DOHH2 (cell line): ENCODE results near the gene LIMK1.

ENCODE experiments used
- H3F3A ChIP-seq: fragments of 200-600 bp; sonication (generic), shearing (Covaris generic); 2 replicates; pipeline ENCODE4 v1.6.0; 2016; ENCODE audit warnings: antibody characterized with exemption, mild to moderate bottlenecking; ENCODE audit not compliant: control insufficient read depth, insufficient read depth
- H3K27ac ChIP-seq: fragments of 200-600 bp; sonication (generic); 2 replicates; pipeline ENCODE4 v1.5.1; 2014; ENCODE audit warnings: low read depth, mild to moderate bottlenecking, low read length, moderate library complexity
- H3K27me3 ChIP-seq: fragments of 200-600 bp; sonication (generic); 2 replicates; pipeline ENCODE4 v1.6.1; 2014; ENCODE audit warnings: mild to moderate bottlenecking, low read length, mixed read lengths; ENCODE audit not compliant: control insufficient read depth
- H3K36me3 ChIP-seq: fragments of 200-600 bp; sonication (generic); 2 replicates; pipeline ENCODE4 v1.6.1; 2014; ENCODE audit warnings: mild to moderate bottlenecking, low read length, moderate library complexity, mixed read lengths; ENCODE audit not compliant: control insufficient read depth
- H3K4me1 ChIP-seq: fragments of 200-600 bp; sonication (generic); 2 replicates; pipeline ENCODE4 v1.6.1; 2014; ENCODE audit warnings: mild to moderate bottlenecking, low read length, mixed read lengths; ENCODE audit not compliant: control insufficient read depth
- H3K4me2 ChIP-seq: fragments of 200-600 bp; sonication (generic); 2 replicates; pipeline ENCODE4 v1.6.0; 2014; ENCODE audit warnings: mild to moderate bottlenecking, low read length, moderate library complexity
- H3K4me3 ChIP-seq: fragments of 200-600 bp; sonication (generic); 2 replicates; pipeline ENCODE4 v1.5.1; 2014; ENCODE audit warnings: mild to moderate bottlenecking, low read length, mixed read lengths
- H3K79me2 ChIP-seq: fragments of 200-600 bp; sonication (generic); 2 replicates; pipeline ENCODE4 v1.6.1; 2014; ENCODE audit warnings: mild to moderate bottlenecking, low read length, mixed read lengths; ENCODE audit not compliant: control insufficient read depth
- H3K9me2 ChIP-seq: fragments of 200-600 bp; sonication (generic); replicated peaks from 2 replicates; pipeline ENCODE4 v1.6.1; 2014; ENCODE audit warnings: mild to moderate bottlenecking, low read length, mixed read lengths; ENCODE audit not compliant: control insufficient read depth
- H3K9me3 ChIP-seq: fragments of 200-600 bp; sonication (generic); 2 replicates; pipeline ENCODE4 v1.6.1; 2014; ENCODE audit warnings: antibody characterized with exemption, low read length, mixed read lengths; ENCODE audit not compliant: control insufficient read depth, insufficient read depth
- H4K20me1 ChIP-seq: fragments of 200-600 bp; sonication (generic); 2 replicates; pipeline ENCODE4 v1.6.0; 2014; ENCODE audit warnings: low read depth, mild to moderate bottlenecking, antibody characterized with exemption, low read length, moderate library complexity; ENCODE audit not compliant: control insufficient read depth, insufficient read depth
- CTCF ChIP-seq: fragments of 200-600 bp; sonication (generic); IDR thresholded peaks from one replicate; pipeline ENCODE4 v1.5.1; 2014; ENCODE audit warnings: antibody characterized with exemption, mild to moderate bottlenecking, low read depth, low read length; ENCODE audit not compliant: poor library complexity, severe bottlenecking
- EZH2phosphoT487 ChIP-seq: fragments of 200-600 bp; sonication (generic); IDR thresholded peaks from 2 replicates; pipeline ENCODE4 v1.6.1; 2017; ENCODE audit warnings: borderline replicate concordance, mild to moderate bottlenecking, antibody characterized with exemption, low read length, moderate library complexity, mixed read lengths

The LIMK1 gene

DNA sequence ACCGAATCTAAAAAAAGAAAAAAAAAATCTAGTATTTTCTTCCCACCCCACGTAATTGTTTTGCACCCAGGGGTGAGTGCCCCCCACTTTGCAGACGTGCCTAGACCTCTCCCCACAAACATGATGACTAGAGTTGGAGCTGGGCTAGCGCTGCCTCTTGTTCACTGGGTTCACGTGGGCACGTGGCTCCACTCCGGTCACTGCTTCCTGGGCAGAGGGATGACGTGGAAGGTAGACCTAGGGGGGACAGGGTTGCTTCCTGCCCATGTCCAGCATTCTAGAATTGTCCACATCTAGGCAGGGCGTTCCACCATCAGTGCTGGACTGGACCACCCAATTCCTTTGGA is 861 bp upstream of the LIMK1 start:
- peak overlapping the region; percentile 16; the same call in 1 of the 2 replicates for H3K27ac ChIP-seq
- H3K36me3 ChIP-seq, result peaks cover 15% of the 10 kb centered on the region
- peak overlapping the region; percentile 66 for H3K4me3 ChIP-seq
- H4K20me1 ChIP-seq, result no peaks in the 10 kb centered on the region
- peak overlapping the region; percentile 70 for H3K4me2 ChIP-seq
- no peaks in the 10 kb centered on the region for H3K9me2 ChIP-seq
- H3K4me1 ChIP-seq, result peaks cover 46% of the 10 kb centered on the region
- no peaks in the 10 kb centered on the region for H3F3A ChIP-seq
- no peaks in the 10 kb centered on the region for H3K27me3 ChIP-seq
- peaks cover 14% of the 10 kb centered on the region for H3K79me2 ChIP-seq
- no peaks in the 10 kb centered on the region for H3K9me3 ChIP-seq
- no peak for TF ChIP-seq EZH2phosphoT487
- TF ChIP-seq CTCF, result no peak

DNA sequence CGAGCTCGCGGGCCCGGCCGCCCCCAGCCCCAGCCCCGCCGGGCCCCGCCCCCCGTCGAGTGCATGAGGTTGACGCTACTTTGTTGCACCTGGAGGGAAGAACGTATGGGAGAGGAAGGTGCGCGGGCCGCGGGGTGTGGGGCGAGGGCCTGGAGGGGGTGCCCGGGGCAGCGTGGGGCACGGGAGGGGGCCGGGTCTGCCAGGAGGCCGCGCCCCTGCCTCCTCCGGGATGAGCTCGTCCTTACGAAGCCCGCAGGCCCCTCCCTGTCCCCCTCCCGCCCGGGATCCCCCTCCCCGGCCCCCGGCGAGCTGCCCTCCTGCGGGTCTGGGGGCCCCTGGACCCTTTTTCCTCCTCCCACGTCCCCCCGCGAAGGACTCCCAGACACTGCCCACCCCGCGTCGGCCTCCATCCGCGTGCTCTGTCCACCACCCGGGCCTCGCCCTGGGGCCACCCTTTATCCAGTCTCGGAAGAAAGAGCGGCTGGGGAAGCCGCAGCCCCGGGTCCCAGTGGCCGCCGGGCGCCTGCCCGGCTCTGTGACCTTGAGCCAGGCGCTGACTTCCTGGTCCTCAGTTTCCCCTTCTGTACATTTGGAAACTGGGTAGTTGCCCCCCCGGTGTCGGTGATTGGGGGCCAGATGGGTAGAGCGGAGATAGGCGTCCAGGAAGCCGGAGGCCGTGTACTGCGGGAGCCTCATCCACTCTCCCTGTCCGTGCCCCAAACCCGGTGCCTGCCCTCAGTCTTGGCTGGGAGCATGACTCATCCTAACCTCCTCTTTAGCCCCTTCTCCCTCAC is 521 bp downstream of the LIMK1 start:
- Histone ChIP-seq H3K4me2 (peak overlapping the region; percentile 73), H3K27ac (0 out of 2 replicates have a peak overlapping the region, but pooled peaks have one; percentile 6), H3K9me2 (no peaks in the 10 kb centered on the region), H3K27me3 (no peaks in the 10 kb centered on the region), H3K4me1 (peaks cover 43% of the 10 kb centered on the region), H3K36me3 (peaks cover 24% of the 10 kb centered on the region), H4K20me1 (no peaks in the 10 kb centered on the region), H3K79me2 (peaks cover 14% of the 10 kb centered on the region), H3F3A (no peaks in the 10 kb centered on the region), H3K9me3 (no peaks in the 10 kb centered on the region), H3K4me3 (peak overlapping the region; percentile 70)
- TF ChIP-seq CTCF, result no peak
- TF ChIP-seq EZH2phosphoT487, result no peak

GRCh38 chr7:74084722-74085578 is 1.3 kb downstream of the LIMK1 start:
- TF ChIP-seq CTCF, result no peak
- TF ChIP-seq EZH2phosphoT487, result no peak
- Histone ChIP-seq H3K9me2 (no peaks in the 10 kb centered on the region), H3K79me2 (peaks cover 14% of the 10 kb centered on the region), H3K36me3 (peaks cover 24% of the 10 kb centered on the region), H4K20me1 (no peaks in the 10 kb centered on the region), H3K4me2 (peak overlapping the region; percentile 73), H3K9me3 (no peaks in the 10 kb centered on the region), H3K4me1 (peaks cover 36% of the 10 kb centered on the region), H3K27ac (no peak overlapping the region), H3K27me3 (no peaks in the 10 kb centered on the region), H3K4me3 (peak overlapping the region; percentile 70), H3F3A (no peaks in the 10 kb centered on the region)
